Activated CD8-positive, alpha-beta T cell treated with anti-CD3 and anti-CD28 coated beads for 36 hours (primary cell): Measurements from ENCODE around the gene LRRC15. TPM values are rescaled to one million over a fixed set of nuclear protein-coding genes. Genes with fewer than 3 reads are reported as not detected.

Experiments
- ATAC-seq: fragments of 200-7000 bp; cut with Tn5 transposase; one replicate; pipeline ENCODE4 v1.10.0; 2021; ENCODE audit warnings: mild to moderate bottlenecking, moderate library complexity
- CTCF ChIA-PET: fragments of 350-600 bp; sonication (Branson Sonifier 250); formaldehyde crosslinking; loops from one replicate; lab custom pipeline; 2021; ENCODE audit warnings: antibody characterized with exemption; lab: Charles Lee
- POLR2A ChIA-PET: fragments of 350-600 bp; sonication (Branson Sonifier 250); formaldehyde crosslinking; loops from one replicate; lab custom pipeline; 2021; ENCODE audit warnings: antibody characterized with exemption; lab: Charles Lee
- DNase-seq: peaks from one replicate; pipeline ENCODE4 v3.0.0-alpha.2; 2020
- H3K27ac Mint-ChIP-seq: one replicate; pipeline ENCODE4 v1.8.0; 2021; ENCODE audit warnings: mild to moderate bottlenecking, mixed read lengths
- H3K27me3 Mint-ChIP-seq: one replicate; pipeline ENCODE4 v1.8.0; 2021; ENCODE audit warnings: mixed read lengths
- H3K36me3 Mint-ChIP-seq: one replicate; pipeline ENCODE4 v1.8.0; 2021; ENCODE audit warnings: low read depth, mixed read lengths
- H3K4me1 Mint-ChIP-seq: one replicate; pipeline ENCODE4 v1.8.0; 2021; ENCODE audit warnings: low read depth, mixed read lengths
- H3K4me3 Mint-ChIP-seq: one replicate; pipeline ENCODE4 v1.8.0; 2021; ENCODE audit warnings: mild to moderate bottlenecking, moderate library complexity, mixed read lengths
- H3K9me3 Mint-ChIP-seq: one replicate; pipeline ENCODE4 v1.8.0; 2021; ENCODE audit warnings: mixed read lengths
- intact Hi-C: fragments of 100-400 bp; cut with micrococcal nuclease; formaldehyde crosslinking; loops from one replicate; pipeline ENCODE4 v1.10.0; 2022
- total RNA-seq, 2 experiments: library from RNA; stranded (reverse); gene quantifications; one replicate each; pipeline ENCODE4 v1.2.3, GENCODE V29; 2021
- TF ChIP-seq, protein P1 (sequence below): fragments of 200-600 bp; IDR thresholded peaks from one replicate; pipeline ENCODE4 v1.8.0; 2022; ENCODE audit warnings: antibody characterized with exemption, mild to moderate bottlenecking

The LRRC15 gene
- total RNA-seq, 2 experiments from 2014 or later, result not detected

GRCh38 chr3:194348354-194348753, 21.2 kb downstream of the LRRC15 start:
- intact Hi-C loops, result no loop called here
- H3K27me3 Mint-ChIP-seq, result peaks cover 2% of the 10 kb centered on the region
- no peak overlapping the region for H3K27ac Mint-ChIP-seq
- no peaks in the 10 kb centered on the region for H3K36me3 Mint-ChIP-seq
- H3K4me1 Mint-ChIP-seq, result no peaks in the 10 kb centered on the region
- ATAC-seq, result no peak
- DNase-seq, result no peak
- H3K4me3 Mint-ChIP-seq, result no peak overlapping the region
- POLR2A ChIA-PET, result no interaction called here
- TF ChIP-seq, protein P1, sequence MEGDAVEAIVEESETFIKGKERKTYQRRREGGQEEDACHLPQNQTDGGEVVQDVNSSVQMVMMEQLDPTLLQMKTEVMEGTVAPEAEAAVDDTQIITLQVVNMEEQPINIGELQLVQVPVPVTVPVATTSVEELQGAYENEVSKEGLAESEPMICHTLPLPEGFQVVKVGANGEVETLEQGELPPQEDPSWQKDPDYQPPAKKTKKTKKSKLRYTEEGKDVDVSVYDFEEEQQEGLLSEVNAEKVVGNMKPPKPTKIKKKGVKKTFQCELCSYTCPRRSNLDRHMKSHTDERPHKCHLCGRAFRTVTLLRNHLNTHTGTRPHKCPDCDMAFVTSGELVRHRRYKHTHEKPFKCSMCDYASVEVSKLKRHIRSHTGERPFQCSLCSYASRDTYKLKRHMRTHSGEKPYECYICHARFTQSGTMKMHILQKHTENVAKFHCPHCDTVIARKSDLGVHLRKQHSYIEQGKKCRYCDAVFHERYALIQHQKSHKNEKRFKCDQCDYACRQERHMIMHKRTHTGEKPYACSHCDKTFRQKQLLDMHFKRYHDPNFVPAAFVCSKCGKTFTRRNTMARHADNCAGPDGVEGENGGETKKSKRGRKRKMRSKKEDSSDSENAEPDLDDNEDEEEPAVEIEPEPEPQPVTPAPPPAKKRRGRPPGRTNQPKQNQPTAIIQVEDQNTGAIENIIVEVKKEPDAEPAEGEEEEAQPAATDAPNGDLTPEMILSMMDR, result no peak
- H3K9me3 Mint-ChIP-seq, result no peaks in the 10 kb centered on the region
- CTCF ChIA-PET, result no interaction called here

DNA sequence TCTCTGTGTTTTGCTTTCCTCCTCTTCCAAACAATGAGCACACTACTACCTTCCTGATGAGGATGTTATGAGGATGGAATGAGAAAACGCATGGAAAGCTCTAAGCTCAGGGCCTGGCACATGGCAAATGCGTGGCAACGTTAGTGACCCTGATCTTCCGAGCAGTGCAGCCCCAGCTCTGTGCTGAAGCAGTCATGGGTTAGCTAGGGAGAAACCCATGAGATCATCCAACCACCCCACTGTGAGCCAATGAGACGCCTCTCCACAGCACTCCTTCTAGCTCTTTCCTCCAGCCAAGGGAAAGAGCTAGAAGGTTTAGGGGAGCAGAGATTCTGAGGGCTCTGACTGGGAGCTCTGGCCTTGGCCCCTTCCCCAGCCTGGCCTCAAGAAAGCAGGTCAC, 22.9 kb downstream of the LRRC15 start:
- peak; percentile 53 for ATAC-seq

DNA sequence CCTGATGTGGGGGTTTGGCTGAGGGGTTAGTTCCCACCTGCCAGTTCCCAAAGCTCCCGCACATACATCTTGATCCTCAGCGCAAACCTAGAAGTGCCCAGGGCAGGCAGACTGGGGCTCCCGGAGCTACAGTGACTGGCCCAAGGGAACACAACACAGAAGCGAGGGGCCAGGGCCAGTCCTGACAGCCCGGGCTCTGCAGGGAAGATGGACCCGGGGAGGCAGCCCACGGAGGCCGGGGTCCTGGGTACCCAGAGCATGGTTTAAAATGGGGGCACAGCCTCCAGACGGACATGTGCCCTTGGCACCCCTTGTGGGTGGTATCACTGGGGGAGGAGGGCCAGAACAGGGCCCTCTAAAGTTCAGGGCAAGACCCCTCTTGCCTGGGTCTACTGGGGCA, 23.5 kb downstream of the LRRC15 start:
- CTCF ChIA-PET, result interaction anchor here (1.3 to 9.8 kb wide), 7 partner anchors 11 to 58 kb away, joined by 3 to 188 read pairs (median 6); partner anchors contain the start of gene GP5
- H3K27me3 Mint-ChIP-seq, result peaks cover 2% of the 10 kb centered on the region
- H3K36me3 Mint-ChIP-seq, result no peaks in the 10 kb centered on the region
- TF ChIP-seq, protein P1, result no peak
- H3K27ac Mint-ChIP-seq, result no peak overlapping the region
- no peak for DNase-seq
- POLR2A ChIA-PET, result no interaction called here
- no peak overlapping the region for H3K4me3 Mint-ChIP-seq
- no peaks in the 10 kb centered on the region for H3K4me1 Mint-ChIP-seq
- no peaks in the 10 kb centered on the region for H3K9me3 Mint-ChIP-seq
- intact Hi-C loops, result no loop called here
- ATAC-seq, result no peak

More for the DNA sequence above, 22.9 kb downstream of the LRRC15 start:
- Mint-ChIP-seq H3K27me3 (peaks cover 2% of the 10 kb centered on the region), H3K27ac (no peak overlapping the region), H3K4me3 (no peak overlapping the region), H3K4me1 (no peaks in the 10 kb centered on the region), H3K9me3 (no peaks in the 10 kb centered on the region), H3K36me3 (no peaks in the 10 kb centered on the region)
- intact Hi-C loops, result no loop called here
- peak; percentile 19 for DNase-seq
- POLR2A ChIA-PET, result interaction anchor here (0.6 kb wide), 1 partner anchor 875 kb away, joined by 3 read pairs; no protein-coding TSS in a partner anchor
- CTCF ChIA-PET, result interaction anchor here (1.3 to 9.8 kb wide), 5 partner anchors 12 to 59 kb away, joined by 3 to 188 read pairs (median 5); partner anchors contain the start of gene GP5
- TF ChIP-seq, protein P1, result no peak

DNA sequence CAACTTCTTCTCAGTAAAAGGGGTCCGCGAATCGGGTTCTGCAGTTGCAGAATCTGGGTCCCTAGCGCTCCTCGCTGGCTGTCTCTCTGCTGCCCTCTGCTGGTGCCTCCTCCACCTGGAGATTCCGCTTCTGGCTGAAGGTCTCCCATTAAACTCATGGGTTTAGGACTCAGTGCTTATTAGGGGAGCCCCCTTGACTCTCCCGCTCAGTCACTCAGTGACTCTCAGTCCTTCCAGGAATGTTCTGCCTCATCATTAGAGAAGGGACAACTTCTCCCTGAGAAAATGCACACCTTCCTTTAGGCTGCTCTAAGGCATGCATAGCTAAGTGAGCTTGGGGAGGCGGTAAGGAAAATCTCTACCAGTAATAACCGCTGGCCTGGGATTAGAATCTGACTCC, 25.5 kb downstream of the LRRC15 start:
- CTCF ChIA-PET, result interaction anchor here (0.7 to 9.8 kb wide), 39 partner anchors 9 to 682 kb away, joined by 3 to 188 read pairs (median 4); partner anchors contain the start of gene GP5
- Mint-ChIP-seq H3K4me3 (no peak overlapping the region), H3K27ac (no peak overlapping the region), H3K4me1 (no peaks in the 10 kb centered on the region), H3K27me3 (peaks cover 2% of the 10 kb centered on the region), H3K36me3 (no peaks in the 10 kb centered on the region), H3K9me3 (no peaks in the 10 kb centered on the region)
- POLR2A ChIA-PET, result no interaction called here
- peak; percentile 79 for ATAC-seq
- intact Hi-C loops, result no loop called here
- TF ChIP-seq, protein P1, result peak; percentile 89
- peak; percentile 84 for DNase-seq

DNA sequence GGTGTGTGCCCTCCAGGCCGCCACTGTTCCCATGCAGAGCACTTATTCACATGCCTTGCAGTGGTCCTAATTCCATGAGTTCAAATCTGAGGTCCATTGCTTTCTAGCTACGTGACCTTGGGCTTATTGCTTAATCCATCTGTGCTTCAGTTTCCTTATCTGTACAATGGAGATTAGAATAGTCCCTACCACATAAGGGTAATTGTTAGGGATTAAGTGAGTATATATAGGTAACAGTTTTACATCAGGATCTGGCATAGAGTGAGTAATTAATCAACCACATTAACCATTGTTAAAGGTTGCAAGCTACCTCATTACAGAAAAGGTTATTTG, 26.0 kb downstream of the LRRC15 start:
- ChIA-PET CTCF (interaction anchor here (0.7 to 9.8 kb wide), 35 partner anchors 9 to 681 kb away, joined by 3 to 188 read pairs (median 4); partner anchors contain the start of gene GP5), POLR2A (interaction anchor here (1.1 kb wide), 1 partner anchor 13 kb away, joined by 6 read pairs; no protein-coding TSS in a partner anchor)
- no peaks in the 10 kb centered on the region for H3K9me3 Mint-ChIP-seq
- no peak for DNase-seq
- H3K4me3 Mint-ChIP-seq, result no peak overlapping the region
- intact Hi-C loops, result no loop called here
- H3K36me3 Mint-ChIP-seq, result no peaks in the 10 kb centered on the region
- no peak for ATAC-seq
- no peak overlapping the region for H3K27ac Mint-ChIP-seq
- H3K4me1 Mint-ChIP-seq, result no peaks in the 10 kb centered on the region
- peaks cover 2% of the 10 kb centered on the region for H3K27me3 Mint-ChIP-seq
- TF ChIP-seq, protein P1, result no peak
